Smooth muscle cell (in vitro differentiated cells): ENCODE results near the gene COG5. TPM values are rescaled to one million over a fixed set of nuclear protein-coding genes. Genes with fewer than 3 reads are reported as not detected.

Experiments used
- DNase-seq: peaks from one replicate; lab custom pipeline; 2025; ENCODE audit not compliant: unreplicated experiment; lab: John Stamatoyannopoulos, UW
- H2AFZ ChIP-seq: fragments of 200-600 bp; sonication (generic); 2 replicates; pipeline ENCODE4 v1.6.0; 2016; ENCODE audit warnings: antibody characterized with exemption, low read depth, mild to moderate bottlenecking
- H3F3A ChIP-seq: fragments of 200-600 bp; sonication (generic); 2 replicates; pipeline ENCODE4 v1.6.0; 2017; ENCODE audit warnings: antibody characterized with exemption, low read depth
- H3K27ac ChIP-seq: fragments of 200-600 bp; sonication (generic); 2 replicates; pipeline ENCODE4 v1.5.1; 2016; ENCODE audit warnings: low read depth, mild to moderate bottlenecking
- H3K27me3 ChIP-seq: fragments of 200-600 bp; sonication (generic); 2 replicates; pipeline ENCODE4 v1.6.1; 2016; ENCODE audit warnings: low read depth, mild to moderate bottlenecking
- H3K36me3 ChIP-seq: fragments of 200-600 bp; sonication (generic); 2 replicates; pipeline ENCODE4 v1.5.1; 2016; ENCODE audit warnings: low read depth
- H3K4me1 ChIP-seq: fragments of 200-600 bp; sonication (generic); 2 replicates; pipeline ENCODE4 v1.5.1; 2016; ENCODE audit warnings: low read depth
- H3K4me2 ChIP-seq: fragments of 200-600 bp; sonication (generic); 2 replicates; pipeline ENCODE4 v1.6.0; 2016; ENCODE audit warnings: mild to moderate bottlenecking
- H3K4me3 ChIP-seq: fragments of 200-600 bp; sonication (generic); 2 replicates; pipeline ENCODE4 v1.5.1; 2016; ENCODE audit warnings: mild to moderate bottlenecking
- H3K79me2 ChIP-seq: fragments of 200-600 bp; sonication (generic); 2 replicates; pipeline ENCODE4 v1.6.0; 2016; ENCODE audit warnings: low read depth, mild to moderate bottlenecking
- H3K9ac ChIP-seq: fragments of 200-600 bp; sonication (generic); 2 replicates; pipeline ENCODE4 v1.6.0; 2016; ENCODE audit warnings: low read depth
- H3K9me3 ChIP-seq: fragments of 200-600 bp; sonication (generic); replicated peaks from 2 replicates; pipeline ENCODE4 v1.5.1; 2016; ENCODE audit warnings: low read depth
- H4K20me1 ChIP-seq: fragments of 200-600 bp; sonication (generic); 2 replicates; pipeline ENCODE4 v1.6.0; 2016; ENCODE audit warnings: low read depth
- CTCF ChIP-seq: fragments of 200-600 bp; sonication (generic); IDR thresholded peaks from 2 replicates; pipeline ENCODE4 v1.5.1; 2017; ENCODE audit warnings: borderline replicate concordance, mild to moderate bottlenecking, antibody characterized with exemption; ENCODE audit not compliant: insufficient read depth, poor library complexity, severe bottlenecking
- WGBS: methylation state at CpG from one replicate; pipeline ENCODE4 v1.1.7; 2016; ENCODE audit warnings: low lambda C conversion rate; 5-methylcytosine and 5-hydroxymethylcytosine counted together
- polyA plus RNA-seq: library from polyadenylated mRNA; unstranded; fragments of >200 nt; fragmentation: Nextera tagmentation; extraction: Ambion mirVana; gene quantifications from 2 replicates; pipeline ENCODE4 v1.2.1, GENCODE V29; 2016
- total RNA-seq: library from RNA; depleted of rRNA; stranded (reverse); fragments of >200 nt; gene quantifications from 2 replicates; pipeline ENCODE4 v1.2.3, GENCODE V29; 2014

Gene COG5
- total and polyA plus RNA-seq, 2 experiments from 2014 or later: 24.3 to 44.3 TPM

- Histone ChIP-seq H3K4me1 (no peaks in the 10 kb centered on the region), H3K36me3 (peaks cover 35% of the 10 kb centered on the region), H3F3A (no peaks in the 10 kb centered on the region), H3K4me3 (no peak overlapping the region), H3K4me2 (no peak overlapping the region), H4K20me1 (no peaks in the 10 kb centered on the region), H3K27ac (no peak overlapping the region), H3K27me3 (no peaks in the 10 kb centered on the region), H2AFZ (no peak overlapping the region), H3K9me3 (no peaks in the 10 kb centered on the region), H3K9ac (no peak overlapping the region), H3K79me2 (no peaks in the 10 kb centered on the region)
- DNase-seq: no peak
- TF ChIP-seq CTCF: no peak
- 91% methylated on average over 4 of the region's 4 CpGs for WGBS
These were observed 34.2 kb upstream of the COG5 start for GRCh38 chr7:107597953-107598352.

- Histone ChIP-seq H3K4me2 (no peak overlapping the region), H3K4me1 (no peaks in the 10 kb centered on the region), H3K27me3 (no peaks in the 10 kb centered on the region), H4K20me1 (no peaks in the 10 kb centered on the region), H3K9me3 (no peaks in the 10 kb centered on the region), H2AFZ (no peak overlapping the region), H3F3A (no peaks in the 10 kb centered on the region), H3K4me3 (no peak overlapping the region), H3K9ac (no peak overlapping the region), H3K27ac (no peak overlapping the region), H3K79me2 (no peaks in the 10 kb centered on the region), H3K36me3 (peaks cover 35% of the 10 kb centered on the region)
- 96% methylated on average over 1 of the region's 1 CpG for WGBS
- no peak for TF ChIP-seq CTCF
- DNase-seq: no peak
These were observed 33.8 kb upstream of the COG5 start for GRCh38 chr7:107597582-107597916.

- H4K20me1 ChIP-seq: no peaks in the 10 kb centered on the region
- no peak overlapping the region for H3K27ac ChIP-seq
- no peak overlapping the region for H3K9ac ChIP-seq
- no peak overlapping the region for H2AFZ ChIP-seq
- H3K27me3 ChIP-seq: no peaks in the 10 kb centered on the region
- no peak for TF ChIP-seq CTCF
- no peaks in the 10 kb centered on the region for H3K4me1 ChIP-seq
- WGBS: 82% methylated on average over 5 of the region's 5 CpGs
- no peaks in the 10 kb centered on the region for H3K9me3 ChIP-seq
- peaks cover 35% of the 10 kb centered on the region for H3K36me3 ChIP-seq
- no peak overlapping the region for H3K4me3 ChIP-seq
- H3K79me2 ChIP-seq: no peaks in the 10 kb centered on the region
- H3F3A ChIP-seq: no peaks in the 10 kb centered on the region
- H3K4me2 ChIP-seq: no peak overlapping the region
- no peak for DNase-seq
These were observed 33.3 kb upstream of the COG5 start for GRCh38 chr7:107596881-107597581.
